Osteocyte (in vitro differentiated cells): ENCODE results near the gene TGFBRAP1. TPM values are rescaled to one million over a fixed set of nuclear protein-coding genes. Genes with fewer than 3 reads are reported as not detected.

Experiments
- DNase-seq: peaks from one replicate; pipeline ENCODE4 v3.0.0; 2021; ENCODE audit warnings: mixed read lengths; ENCODE audit not compliant: unreplicated experiment; ENCODE audit errors: extremely low spot score
- H3K27ac Mint-ChIP-seq: one replicate; pipeline ENCODE4 v1.8.0; 2021; ENCODE audit warnings: mild to moderate bottlenecking, mixed read lengths; ENCODE audit not compliant: unreplicated experiment
- H3K27me3 Mint-ChIP-seq: one replicate; pipeline ENCODE4 v1.8.0; 2021; ENCODE audit warnings: mixed read lengths; ENCODE audit not compliant: unreplicated experiment
- H3K36me3 Mint-ChIP-seq: one replicate; pipeline ENCODE4 v1.8.0; 2021; ENCODE audit warnings: mixed read lengths; ENCODE audit not compliant: unreplicated experiment
- H3K4me1 Mint-ChIP-seq: one replicate; pipeline ENCODE4 v1.8.0; 2021; ENCODE audit warnings: mixed read lengths; ENCODE audit not compliant: unreplicated experiment
- H3K4me3 Mint-ChIP-seq: one replicate; pipeline ENCODE4 v1.8.0; 2021; ENCODE audit warnings: mild to moderate bottlenecking, moderate library complexity, mixed read lengths; ENCODE audit not compliant: unreplicated experiment
- H3K9me3 Mint-ChIP-seq: one replicate; pipeline ENCODE4 v1.8.0; 2021; ENCODE audit warnings: mixed read lengths; ENCODE audit not compliant: unreplicated experiment
- CTCF ChIP-seq: fragments of 200-600 bp; sonication (generic); IDR thresholded peaks from 2 replicates; pipeline ENCODE4 v1.5.0; 2021; ENCODE audit warnings: antibody characterized with exemption, mild to moderate bottlenecking, moderate library complexity
- total RNA-seq: library from RNA; stranded (reverse); gene quantifications from 2 replicates; pipeline ENCODE4 v1.2.1, GENCODE V29; 2021

TGFBRAP1 gene
- total RNA-seq, 1 donor from 2014 or later, result 21.2 TPM

GRCh38 chr2:105371156-105371555 is 41.6 kb upstream of the TGFBRAP1 start:
- DNase-seq, result no peak
- H3K27ac Mint-ChIP-seq, result peak overlapping the region; percentile 32
- peaks cover 68% of the 10 kb centered on the region for H3K36me3 Mint-ChIP-seq
- peaks cover 52% of the 10 kb centered on the region for H3K4me1 Mint-ChIP-seq
- TF ChIP-seq CTCF, result no peak
- H3K4me3 Mint-ChIP-seq, result no peak overlapping the region
- H3K27me3 Mint-ChIP-seq, result no peaks in the 10 kb centered on the region
- H3K9me3 Mint-ChIP-seq, result no peaks in the 10 kb centered on the region

DNA sequence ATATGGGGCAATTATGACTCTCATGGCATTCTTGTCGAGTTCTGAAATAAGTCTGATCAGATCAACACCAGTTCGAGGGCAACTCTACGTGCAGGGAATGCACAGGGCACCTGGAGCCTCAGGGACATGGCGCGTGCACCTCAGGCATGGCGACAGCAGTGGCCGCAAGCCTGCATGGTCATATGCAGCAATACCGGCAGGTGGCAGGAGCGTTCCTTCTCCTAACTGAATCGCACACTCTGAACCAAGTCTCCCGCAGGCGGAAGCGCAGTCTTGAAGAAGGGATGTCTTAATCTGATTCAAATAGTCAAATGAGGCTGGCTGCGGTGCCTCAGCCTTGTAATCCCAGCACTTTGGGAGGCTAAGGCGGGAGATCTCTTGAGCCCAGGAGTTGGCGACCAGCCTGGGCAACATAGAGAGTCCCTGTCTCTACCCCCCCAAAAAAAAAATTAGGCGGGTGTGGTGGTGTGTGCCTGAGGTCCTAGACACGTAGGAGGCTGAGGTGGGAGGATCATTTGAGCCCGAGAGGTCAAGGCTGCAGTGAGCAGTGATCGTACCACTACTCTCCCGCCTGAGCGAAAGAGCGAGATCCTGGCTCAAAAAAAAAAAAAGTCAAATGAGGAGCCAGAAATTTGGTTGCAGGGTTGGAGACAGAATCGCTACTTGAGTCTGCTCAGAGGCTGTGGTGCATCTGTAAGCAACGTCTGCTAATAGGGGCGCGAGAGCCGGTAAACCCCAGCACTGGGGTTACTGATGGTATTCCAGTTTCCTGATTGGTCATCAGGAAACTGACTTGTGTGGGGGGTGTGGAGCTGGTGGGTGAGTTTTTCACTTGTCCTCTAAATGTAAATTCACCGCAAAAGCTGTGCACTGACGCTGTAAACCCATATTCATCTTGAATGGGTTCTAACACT is 40.5 kb upstream of the TGFBRAP1 start:
- DNase-seq, result peak; percentile 92
- TF ChIP-seq CTCF, result peak; percentile 95
- H3K27me3 Mint-ChIP-seq, result no peaks in the 10 kb centered on the region
- H3K9me3 Mint-ChIP-seq, result no peaks in the 10 kb centered on the region
- peaks cover 70% of the 10 kb centered on the region for H3K36me3 Mint-ChIP-seq
- peak overlapping the region; percentile 52 for H3K27ac Mint-ChIP-seq
- peaks cover 41% of the 10 kb centered on the region for H3K4me1 Mint-ChIP-seq
- H3K4me3 Mint-ChIP-seq, result no peak overlapping the region

- no peak overlapping the region for H3K4me3 Mint-ChIP-seq
- no peaks in the 10 kb centered on the region for H3K9me3 Mint-ChIP-seq
- H3K4me1 Mint-ChIP-seq, result peaks cover 29% of the 10 kb centered on the region
- no peak for DNase-seq
- H3K27ac Mint-ChIP-seq, result no peak overlapping the region
- no peak for TF ChIP-seq CTCF
- peaks cover 73% of the 10 kb centered on the region for H3K36me3 Mint-ChIP-seq
- H3K27me3 Mint-ChIP-seq, result no peaks in the 10 kb centered on the region
Observed at GRCh38 chr2:105368759-105369408, 39.3 kb upstream of the TGFBRAP1 start.

DNA sequence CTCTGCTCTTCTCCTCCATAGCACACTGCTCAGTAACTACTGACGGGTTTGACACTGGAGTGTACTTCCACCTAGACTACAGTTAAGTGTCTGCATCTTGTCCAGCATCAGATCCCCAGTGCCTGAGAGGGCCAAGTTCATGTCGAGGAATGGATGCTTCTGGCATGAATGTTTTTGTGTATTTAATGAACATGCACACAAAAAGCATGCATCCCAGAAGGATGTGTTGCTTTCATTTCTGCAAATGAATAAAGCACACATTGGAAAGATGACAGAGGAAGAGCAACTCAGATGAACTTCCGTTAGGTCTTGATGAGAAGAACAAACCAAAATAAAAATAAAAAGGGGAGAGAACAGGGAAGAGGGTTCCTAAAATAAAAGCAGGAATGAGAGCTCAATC is 35.7 kb upstream of the TGFBRAP1 start:
- no peak for TF ChIP-seq CTCF
- Mint-ChIP-seq H3K27ac (no peak overlapping the region), H3K9me3 (no peaks in the 10 kb centered on the region), H3K4me1 (peaks cover 10% of the 10 kb centered on the region), H3K27me3 (no peaks in the 10 kb centered on the region), H3K36me3 (peaks cover 67% of the 10 kb centered on the region), H3K4me3 (no peak overlapping the region)
- no peak for DNase-seq

DNA sequence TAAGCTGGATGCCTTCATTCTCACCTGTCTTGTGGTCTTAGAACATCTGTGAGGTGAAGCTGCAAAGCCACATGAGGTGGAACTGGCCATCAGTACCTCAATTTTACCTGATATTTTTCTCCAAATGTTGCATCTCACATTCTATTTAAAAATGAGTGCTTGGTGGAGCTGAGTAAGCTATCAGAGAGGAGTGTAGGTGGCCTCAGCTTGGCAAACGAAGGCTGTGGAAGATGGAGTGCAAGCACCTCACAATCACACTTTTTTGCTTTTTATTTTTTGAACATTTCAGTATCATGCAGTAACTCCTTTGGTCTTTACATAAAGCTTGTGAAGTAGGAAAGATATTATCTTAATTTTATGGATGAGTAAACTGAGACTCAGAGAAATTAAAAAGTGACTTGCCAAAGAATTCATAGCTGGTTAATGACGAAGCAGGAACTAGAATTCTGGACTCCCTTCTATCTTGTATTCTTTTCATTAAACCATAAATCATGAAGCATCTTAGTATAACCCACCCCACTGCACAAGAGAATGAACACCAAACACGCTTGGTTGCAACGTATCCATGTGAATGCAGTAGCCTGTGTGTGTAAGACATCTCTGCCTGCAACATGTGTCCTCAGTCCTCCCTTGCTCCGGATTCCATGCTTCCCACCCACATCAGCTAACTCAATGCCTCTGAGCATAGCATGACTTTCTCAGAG is 35.1 kb upstream of the TGFBRAP1 start:
- no peaks in the 10 kb centered on the region for H3K27me3 Mint-ChIP-seq
- peaks cover 4% of the 10 kb centered on the region for H3K4me1 Mint-ChIP-seq
- no peak overlapping the region for H3K4me3 Mint-ChIP-seq
- no peaks in the 10 kb centered on the region for H3K9me3 Mint-ChIP-seq
- TF ChIP-seq CTCF, result no peak
- peaks cover 64% of the 10 kb centered on the region for H3K36me3 Mint-ChIP-seq
- H3K27ac Mint-ChIP-seq, result no peak overlapping the region
- DNase-seq, result no peak
